Right atrium auricular region (tissue), 2 donors: Measurements from ENCODE around the gene CHIC2. TPM values are rescaled to one million over a fixed set of nuclear protein-coding genes. Genes with fewer than 3 reads are reported as not detected.

Experiments
- DNase-seq: peaks from one replicate; pipeline ENCODE4 v3.0.0-alpha.2; 2019; ENCODE audit warnings: low spot score
- H3K27ac ChIP-seq, 2 donors: fragments of 200-600 bp; sonication (generic); 1 replicate in 1 of 2; 2 replicates in 1 of 2; pipeline ENCODE4 v1.5.1; 2016 to 2019
- H3K27me3 ChIP-seq, 2 donors: fragments of 200-600 bp; sonication (generic); one replicate each; pipeline versions ENCODE4 v1.5.1 to v1.6.0; 2017 to 2019
- H3K36me3 ChIP-seq: fragments of 200-600 bp; sonication (generic); one replicate; pipeline ENCODE4 v1.5.1; 2016
- H3K4me1 ChIP-seq, 2 donors: fragments of 200-600 bp; sonication (generic); one replicate each; pipeline versions ENCODE4 v1.5.1 to v1.6.0; 2017 to 2019
- H3K4me3 ChIP-seq, 2 donors: fragments of 200-600 bp; sonication (generic); 1 replicate in 1 of 2; 2 replicates in 1 of 2; pipeline ENCODE4 v1.5.1; 2017 to 2019; ENCODE audit warnings: mild to moderate bottlenecking in 1 of 2, moderate library complexity in 1 of 2
- H3K9me3 ChIP-seq, 2 donors: fragments of 200-600 bp; sonication (generic); one replicate each; pipeline ENCODE4 v1.5.1; 2019
- CTCF ChIP-seq, 2 donors: fragments of 200-600 bp; sonication (generic); IDR thresholded peaks; one replicate each; pipeline ENCODE4 v1.5.1; 2019; ENCODE audit warnings: antibody characterized with exemption in 2 of 2
- total RNA-seq, 2 donors: library from RNA; depleted of rRNA; stranded (reverse); fragments of >200 nt; gene quantifications; one replicate each; pipeline ENCODE4 v1.1.0, GENCODE V29; 2016

CHIC2 gene
- total RNA-seq, 2 donors from 2014 or later = 10.6 to 18.7 TPM

DNA sequence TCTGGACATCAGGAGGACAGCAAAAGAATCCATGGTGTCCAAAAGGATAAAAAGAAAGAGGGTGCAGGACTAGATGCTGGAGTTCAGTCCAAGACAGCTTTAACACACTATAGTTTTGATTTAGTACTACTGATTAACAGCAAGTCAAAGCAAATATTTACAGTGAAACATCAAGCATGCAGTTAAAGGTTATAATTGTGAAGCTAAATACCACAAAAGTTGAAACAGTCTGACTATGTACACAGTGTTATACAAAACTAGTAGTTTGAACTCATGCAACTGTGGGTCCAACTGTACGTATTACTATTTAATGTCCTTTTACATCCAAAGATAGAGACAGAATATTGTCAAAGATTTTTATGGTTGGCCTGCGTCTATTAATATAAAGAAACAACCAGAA is 57.6 kb downstream of the CHIC2 start:
- H3K9me3 ChIP-seq = no peaks in the 10 kb centered on the region
- H3K27me3 ChIP-seq = no peaks in the 10 kb centered on the region
- H3K27ac ChIP-seq = no peak overlapping the region
- no peak for DNase-seq
- TF ChIP-seq CTCF (IDR thresholded peaks at IDR 0.05) = no peak
- H3K36me3 ChIP-seq = no peaks in the 10 kb centered on the region
- H3K4me3 ChIP-seq = no peak overlapping the region
- no peaks in the 10 kb centered on the region for H3K4me1 ChIP-seq

DNA sequence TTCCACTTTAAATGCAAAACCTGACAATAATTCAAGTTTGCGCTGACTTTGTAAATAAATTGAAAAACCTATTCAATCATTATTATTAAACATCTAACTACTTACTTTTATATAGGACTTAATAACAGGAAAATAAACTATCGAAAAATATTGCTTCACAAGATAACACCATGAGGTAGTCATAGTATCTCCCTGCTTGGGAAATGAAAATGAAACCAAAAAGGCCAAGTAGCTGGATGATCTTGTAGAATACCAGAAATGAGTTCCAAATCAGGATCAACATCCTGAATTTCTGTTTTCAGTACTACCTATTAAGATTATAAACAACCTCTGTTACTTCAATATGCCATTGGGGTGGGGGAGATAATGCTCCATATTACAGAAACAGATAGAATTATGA is 58.9 kb downstream of the CHIC2 start:
- no peak overlapping the region for H3K4me3 ChIP-seq
- no peak for DNase-seq
- no peak for TF ChIP-seq CTCF (IDR thresholded peaks at IDR 0.05)
- no peaks in the 10 kb centered on the region for H3K27me3 ChIP-seq
- no peak overlapping the region for H3K27ac ChIP-seq
- no peaks in the 10 kb centered on the region for H3K9me3 ChIP-seq
- no peaks in the 10 kb centered on the region for H3K4me1 ChIP-seq
- no peaks in the 10 kb centered on the region for H3K36me3 ChIP-seq

GRCh38 chr4:54004463-54004862 is 59.9 kb downstream of the CHIC2 start:
- DNase-seq = no peak
- H3K4me1 ChIP-seq = no peaks in the 10 kb centered on the region
- H3K9me3 ChIP-seq = no peaks in the 10 kb centered on the region
- H3K4me3 ChIP-seq = no peak overlapping the region
- H3K27me3 ChIP-seq = no peaks in the 10 kb centered on the region
- H3K36me3 ChIP-seq = no peaks in the 10 kb centered on the region
- no peak for TF ChIP-seq CTCF (IDR thresholded peaks at IDR 0.05)
- no peak overlapping the region for H3K27ac ChIP-seq

DNA sequence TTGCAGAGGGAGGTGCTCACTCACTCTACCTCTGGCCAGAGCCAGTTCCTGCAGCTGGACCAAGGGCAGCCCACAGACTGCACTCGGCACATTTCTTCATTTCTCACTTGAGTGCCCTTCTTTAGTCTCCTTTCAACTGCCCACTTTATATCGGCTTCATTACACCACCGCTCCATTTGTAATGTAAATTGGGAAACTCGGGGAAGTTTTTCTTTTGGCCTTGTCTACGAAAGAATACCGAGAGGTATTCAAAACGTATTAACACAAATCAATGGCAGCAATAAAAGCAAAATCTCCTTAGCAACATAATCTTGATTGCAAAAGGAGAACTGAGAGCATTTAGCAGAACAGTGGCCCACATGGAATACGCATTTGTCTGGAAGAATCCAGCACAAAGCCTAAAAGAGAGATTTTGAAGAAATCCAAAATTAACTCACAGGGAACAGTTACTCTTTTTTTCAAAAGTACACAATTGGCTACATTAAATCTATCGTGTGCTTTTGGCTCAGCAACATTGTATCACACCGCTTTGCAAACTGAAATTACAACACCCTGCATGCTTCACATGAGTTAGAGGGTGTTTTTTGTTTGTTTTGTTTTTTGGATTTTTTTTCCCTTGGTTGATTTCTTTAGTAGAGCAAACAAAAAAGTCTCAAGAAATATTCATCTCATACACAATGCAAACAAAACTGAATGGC is 62.6 kb downstream of the CHIC2 start:
- Histone ChIP-seq H3K4me3 (no peak overlapping the region), H3K9me3 (no peaks in the 10 kb centered on the region), H3K4me1 (no peaks in the 10 kb centered on the region), H3K27me3 (no peaks in the 10 kb centered on the region), H3K36me3 (no peaks in the 10 kb centered on the region), H3K27ac (no peak overlapping the region)
- no peak for DNase-seq
- no peak for TF ChIP-seq CTCF (IDR thresholded peaks at IDR 0.05)

DNA sequence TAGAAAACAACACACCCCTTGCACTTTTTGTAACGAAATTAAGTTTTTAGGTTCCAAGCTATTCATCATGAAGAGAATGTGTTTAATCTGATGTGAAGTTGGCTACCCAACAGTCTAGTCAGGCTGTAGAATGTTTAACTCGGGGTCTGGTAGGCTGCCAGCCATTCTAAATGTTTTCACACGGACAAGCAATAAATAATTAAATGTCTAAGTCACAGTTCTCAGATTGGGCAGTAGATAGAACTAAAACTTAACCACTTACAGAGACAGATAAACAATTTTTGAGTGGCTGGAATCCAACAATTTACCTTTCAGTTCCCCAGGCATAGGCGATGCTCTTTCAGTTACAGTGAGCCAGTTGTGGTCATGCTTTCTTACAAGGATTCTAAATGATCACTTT is 66.5 kb downstream of the CHIC2 start:
- no peaks in the 10 kb centered on the region for H3K36me3 ChIP-seq
- no peaks in the 10 kb centered on the region for H3K27me3 ChIP-seq
- no peak for DNase-seq
- no peaks in the 10 kb centered on the region for H3K4me1 ChIP-seq
- no peak overlapping the region for H3K4me3 ChIP-seq
- no peak for TF ChIP-seq CTCF (IDR thresholded peaks at IDR 0.05)
- no peaks in the 10 kb centered on the region for H3K9me3 ChIP-seq
- no peak overlapping the region for H3K27ac ChIP-seq
